H1 (cell line): ENCODE data around the gene CNNM3. TPM values are rescaled to one million over a fixed set of nuclear protein-coding genes. Genes with fewer than 3 reads are reported as not detected.

Experiments used
- CTCF ChIA-PET: fragments of 300-600 bp; sonication (Branson Sonifier 250); formaldehyde crosslinking; loops from one replicate; lab custom pipeline; 2021; ENCODE audit not compliant: partially characterized antibody; lab: Charles Lee
- POLR2A ChIA-PET: fragments of 300-600 bp; sonication (Branson Sonifier 250); formaldehyde crosslinking; loops from one replicate; lab custom pipeline; 2021; ENCODE audit warnings: inconsistent platforms; ENCODE audit not compliant: partially characterized antibody; lab: Charles Lee
- DNase-seq, 2 experiments: peaks; one replicate each; pipeline versions ENCODE4 v3.0.0 to v3.0.0-alpha.2; 2010 to 2022; ENCODE audit warnings: low spot score in 2 of 2, low read depth in 1 of 2, mixed read lengths in 1 of 2
- FAIRE-seq: peaks from 2 replicates; lab custom pipeline; 2011; peaks lifted over from hg19 to GRCh38; lab: Jason Lieb, UNC
- H2AFZ ChIP-seq: 2 replicates; pipeline ENCODE4 v1.8.1; 2012; ENCODE audit warnings: low read length, inconsistent platforms
- H2AK5ac ChIP-seq: 2 replicates; pipeline ENCODE4 v1.6.1; 2013; ENCODE audit warnings: low read depth, low read length
- H2BK120ac ChIP-seq: replicated peaks from 2 replicates; pipeline ENCODE3; 2013; ENCODE audit warnings: low read depth, low read length, inconsistent platforms
- H2BK12ac ChIP-seq: 2 replicates; pipeline ENCODE4 v1.6.1; 2013; ENCODE audit warnings: low read depth, low read length
- H2BK15ac ChIP-seq: 2 replicates; pipeline ENCODE4 v1.6.1; 2013; ENCODE audit warnings: low read length
- H2BK20ac ChIP-seq: 2 replicates; pipeline ENCODE4 v1.6.1; 2013; ENCODE audit warnings: low read length
- H2BK5ac ChIP-seq: 2 replicates; pipeline ENCODE4 v1.6.1; 2013; ENCODE audit warnings: low read depth, low read length
- H3K14ac ChIP-seq: 2 replicates; pipeline ENCODE4 v1.6.1; 2013; ENCODE audit warnings: inconsistent platforms; ENCODE audit not compliant: insufficient read length
- H3K18ac ChIP-seq: 2 replicates; pipeline ENCODE4 v1.6.1; 2013; ENCODE audit warnings: low read length; ENCODE audit errors: extremely low read depth
- H3K23ac ChIP-seq: 2 replicates; pipeline ENCODE4 v1.6.1; 2013; ENCODE audit warnings: inconsistent platforms; ENCODE audit not compliant: insufficient read length
- H3K23me2 ChIP-seq: 2 replicates; pipeline ENCODE4 v1.6.1; 2013; ENCODE audit warnings: low read depth, low read length
- H3K27ac ChIP-seq: 2 replicates; pipeline ENCODE4 v1.6.1; 2011; ENCODE audit warnings: low read depth, low read length, inconsistent platforms
- H3K27me3 ChIP-seq, 4 experiments: replicated peaks in 1 of 4; 1 replicate in 1 of 4; 2 replicates in 3 of 4; pipeline versions ENCODE4 v1.6.1 to v1.8.1; 2011 to 2013; ENCODE audit warnings: low read length in 3 of 4, mild to moderate bottlenecking in 3 of 4, inconsistent platforms in 2 of 4, mixed read lengths in 2 of 4, moderate library complexity in 1 of 4; ENCODE audit not compliant: control insufficient read depth in 3 of 4, insufficient read depth in 3 of 4; ENCODE audit errors: extremely low read depth in 1 of 4
- H3K36me3 ChIP-seq, 4 experiments: 2 replicates each; pipeline versions ENCODE4 v1.6.1 to v1.8.1; 2011 to 2013; ENCODE audit warnings: mild to moderate bottlenecking in 4 of 4, low read length in 3 of 4, moderate library complexity in 2 of 4, control low read depth in 1 of 4, inconsistent platforms in 1 of 4; ENCODE audit not compliant: insufficient read depth in 4 of 4, control insufficient read depth in 2 of 4
- H3K4ac ChIP-seq: replicated peaks from 2 replicates; pipeline ENCODE3; 2013; ENCODE audit warnings: low read length, low read depth, mixed read lengths, inconsistent platforms; ENCODE audit not compliant: insufficient read length
- H3K4me1 ChIP-seq, 4 experiments: replicated peaks in 1 of 4; 1 replicate in 1 of 4; 2 replicates in 3 of 4; pipeline versions ENCODE4 v1.6.1 to v1.8.1; 2011 to 2013; ENCODE audit warnings: low read length in 3 of 4, inconsistent platforms in 2 of 4, mixed read lengths in 1 of 4; ENCODE audit not compliant: insufficient read depth in 4 of 4, control insufficient read depth in 3 of 4
- H3K4me2 ChIP-seq, 2 experiments: 2 replicates each; pipeline versions ENCODE4 v1.6.1 to v1.8.1; 2011 to 2013; ENCODE audit warnings: low read depth in 2 of 2, low read length in 2 of 2, control low read depth in 1 of 2, inconsistent platforms in 1 of 2, mild to moderate bottlenecking in 1 of 2; ENCODE audit not compliant: insufficient read depth in 1 of 2
- H3K4me3 ChIP-seq, 4 experiments: fragments of 200-600, 300-600 bp in 1 of 4; sonication (generic), shearing (Covaris generic), sonication (Bioruptor Twin) in 1 of 4; 2 replicates each; pipeline versions ENCODE4 v1.5.1 to v1.8.1; 2011 to 2016; ENCODE audit warnings: low read length in 4 of 4, low read depth in 3 of 4, control low read depth in 2 of 4, inconsistent platforms in 2 of 4, mild to moderate bottlenecking in 2 of 4, mixed read lengths in 1 of 4, moderate library complexity in 1 of 4; ENCODE audit not compliant: insufficient read depth in 2 of 4; ENCODE audit errors: extremely low read depth in 1 of 4
- H3K56ac ChIP-seq: replicated peaks from 2 replicates; pipeline ENCODE3; 2013; ENCODE audit warnings: low read depth, mild to moderate bottlenecking, mixed read lengths, low read length, inconsistent platforms; ENCODE audit not compliant: insufficient read length
- H3K79me1 ChIP-seq: 2 replicates; pipeline ENCODE4 v1.6.1; 2013; ENCODE audit warnings: low read depth, low read length, control low read depth
- H3K79me2 ChIP-seq, 2 experiments: 2 replicates each; pipeline versions ENCODE4 v1.6.1 to v1.8.1; 2012 to 2013; ENCODE audit warnings: low read length in 2 of 2, mild to moderate bottlenecking in 2 of 2, inconsistent platforms in 1 of 2; ENCODE audit not compliant: insufficient read depth in 2 of 2, control insufficient read depth in 1 of 2
- H3K9ac ChIP-seq, 4 experiments: replicated peaks in 1 of 4; 1 replicate in 1 of 4; 2 replicates in 3 of 4; pipeline versions ENCODE4 v1.6.1 to v1.8.1; 2011 to 2013; ENCODE audit warnings: low read depth in 3 of 4, low read length in 3 of 4, control low read depth in 2 of 4, mild to moderate bottlenecking in 2 of 4, moderate library complexity in 2 of 4, inconsistent platforms in 1 of 4; ENCODE audit errors: extremely low read depth in 1 of 4
- H3K9me3 ChIP-seq, 2 experiments: 2 replicates each; pipeline versions ENCODE4 v1.6.1 to v1.8.1; 2012 to 2013; ENCODE audit warnings: mild to moderate bottlenecking in 2 of 2, moderate library complexity in 2 of 2, control low read depth in 1 of 2, inconsistent platforms in 1 of 2, low read depth in 1 of 2, low read length in 1 of 2, mixed read lengths in 1 of 2; ENCODE audit not compliant: insufficient read depth in 2 of 2
- H4K20me1 ChIP-seq, 2 experiments: replicated peaks in 1 of 2; 2 replicates each; pipeline versions ENCODE3 to v1.8.1; 2011 to 2013; ENCODE audit warnings: inconsistent platforms in 2 of 2, low read length in 2 of 2, mild to moderate bottlenecking in 1 of 2; ENCODE audit not compliant: insufficient read depth in 2 of 2, control insufficient read depth in 1 of 2
- H4K5ac ChIP-seq: 2 replicates; pipeline ENCODE4 v1.6.1; 2013; ENCODE audit warnings: low read length, low read depth, mixed read lengths, inconsistent platforms; ENCODE audit not compliant: insufficient read length
- H4K8ac ChIP-seq: 2 replicates; pipeline ENCODE4 v1.8.0; 2013; ENCODE audit warnings: mild to moderate bottlenecking, moderate library complexity, low read length, inconsistent platforms; ENCODE audit not compliant: insufficient read depth; ENCODE audit errors: extremely low read depth
- H4K91ac ChIP-seq: replicated peaks from 2 replicates; pipeline ENCODE3; 2013; ENCODE audit warnings: low read length, mixed read lengths, inconsistent platforms; ENCODE audit not compliant: insufficient read length
- BRCA1 ChIP-seq: IDR thresholded peaks from 2 replicates; pipeline ENCODE4 v1.6.1; 2012; ENCODE audit warnings: low read depth, low read length, improper control_type of control experiment
- CBX5 ChIP-seq: fragments of 300-800, 300-1000 bp; sonication (generic); IDR thresholded peaks from 2 replicates; pipeline ENCODE4 v1.7.1; 2016; ENCODE audit warnings: antibody characterized with exemption, low read length, low read depth
- CHD2 ChIP-seq: IDR thresholded peaks from 2 replicates; pipeline ENCODE4 v1.6.1; 2012; ENCODE audit warnings: low read length, improper control_type of control experiment
- GABPA ChIP-seq: IDR thresholded peaks from 2 replicates; pipeline ENCODE4 v1.6.1; 2011; ENCODE audit warnings: mild to moderate bottlenecking, low read length, moderate library complexity, borderline replicate concordance; ENCODE audit not compliant: insufficient read depth
- SIX5 ChIP-seq: IDR thresholded peaks from 2 replicates; pipeline ENCODE4 v1.6.1; 2011; ENCODE audit warnings: mild to moderate bottlenecking, low read depth, low read length
- YY1 ChIP-seq: IDR thresholded peaks from 2 replicates; pipeline ENCODE4 v1.6.1; 2011; ENCODE audit warnings: low read depth, mild to moderate bottlenecking, low read length
- ZNF274 ChIP-seq: IDR thresholded peaks from 2 replicates; pipeline ENCODE4 v1.7.0; 2012; ENCODE audit warnings: low read length, borderline replicate concordance; ENCODE audit errors: extremely low read depth
- WGBS, 2 experiments: shearing (Covaris generic) in 1 of 2; methylation state at CpG; one replicate each; pipeline versions ENCODE4 v1.1.6 to v1.1.7; 2013 to 2015; ENCODE audit warnings: low lambda C conversion rate in 2 of 2, mixed read lengths in 2 of 2, inconsistent platforms in 1 of 2, low coverage in 1 of 2, missing lambda C conversion rate in 1 of 2; ENCODE audit not compliant: insufficient replicate concordance in 2 of 2, insufficient coverage in 1 of 2, insufficient read length in 1 of 2; ENCODE audit errors: extremely low coverage in 1 of 2, missing lambda C conversion rate in 1 of 2; 5-methylcytosine and 5-hydroxymethylcytosine counted together
- polyA plus RNA-seq, 7 experiments: library from polyadenylated mRNA; depleted of rRNA in 3 of 7; stranded (reverse) in 5 of 7; unstranded in 2 of 7; fragments of >200 nt in 5 of 7; fragments of 200-250 nt in 2 of 7; gene quantifications; 1 replicate in 5 of 7; 2 replicates in 1 of 7; 4 replicates in 1 of 7; pipeline versions ENCODE4 v1.2.1 to v1.2.3, GENCODE V29; 2011 to 2013; ENCODE audit warnings: missing spikeins in 2 of 7, mixed read lengths in 2 of 7
- total RNA-seq: library from RNA; stranded (reverse); fragmentation: NEBNext Ultra II Directional; extraction: Animal tissue kit (Norgen Biotek cat#: 25700); gene quantifications from 2 replicates; pipeline ENCODE4 v1.2.1, GENCODE V29; 2021

The CNNM3 gene
- total and polyA plus RNA-seq, 2 of the 8 experiments (the other 6 are each of a cell fraction or from before 2014, with no cell fraction given): 29.1 to 29.2 TPM

GRCh38 chr2:96808176-96808837 is 7.8 kb upstream of the CNNM3 start:
- TF ChIP-seq YY1 (no peak), SIX5 (no peak), BRCA1 (no peak), ZNF274 (no peak), GABPA (no peak), CHD2 (no peak), CBX5 (no peak)
- TF ChIP-seq, all 59 proteins: peak for 0
- Histone ChIP-seq H4K20me1 (no peaks in the 10 kb centered on the region), H3K4me1 (no peaks in the 10 kb centered on the region), H3K27ac (no peak overlapping the region), H2BK12ac (no peak overlapping the region), H2BK5ac (no peak overlapping the region), H3K79me1 (no peaks in the 10 kb centered on the region), H3K36me3 (no peaks in the 10 kb centered on the region), H3K23ac (no peak overlapping the region), H4K91ac (no peak overlapping the region), H2BK20ac (no peak overlapping the region), H2AK5ac (no peak overlapping the region), H2BK15ac (no peak overlapping the region), H3K18ac (no peak overlapping the region), H4K5ac (no peak overlapping the region), H3K23me2 (no peaks in the 10 kb centered on the region), H3K27me3 (no peaks in the 10 kb centered on the region), H3K4me3 (no peak overlapping the region), H2BK120ac (no peak overlapping the region), H3K56ac (no peak overlapping the region), H3K14ac (no peak overlapping the region), H3K4ac (no peak overlapping the region), H4K8ac (no peak overlapping the region), H3K79me2 (no peaks in the 10 kb centered on the region), H3K4me2 (no peak overlapping the region), H3K9ac (no peak overlapping the region), H3K9me3 (no peaks in the 10 kb centered on the region), H2AFZ (no peak overlapping the region)
- no peak for DNase-seq
- whole genome bisulfite sequencing, 2 experiments: 91% methylated on average over 10 of the region's 10 CpGs; no CpG with 5 or more reads in 1 of the 2 experiments
- POLR2A ChIA-PET: interaction anchor here (1.5 to 2.1 kb wide), 2 partner anchors 8 kb away, joined by 5 to 6 read pairs; partner anchors contain the start of gene CNNM3
- FAIRE-seq: no peak
- CTCF ChIA-PET: interaction anchor here (0.7 to 3.1 kb wide), 3 partner anchors 9 to 63 kb away, joined by 3 to 18 read pairs (median 3); no protein-coding TSS in a partner anchor
